HG03354 (cell line): ENCODE data around the gene TRERF1.

Experiments
- ATAC-seq: cut with Tn5 transposase; IDR thresholded peaks from one replicate; pipeline ENCODE4 v1.9.1; 2021; ENCODE audit warnings: mild to moderate bottlenecking; ENCODE audit not compliant: unreplicated experiment, poor library complexity, severe bottlenecking

Gene TRERF1

DNA sequence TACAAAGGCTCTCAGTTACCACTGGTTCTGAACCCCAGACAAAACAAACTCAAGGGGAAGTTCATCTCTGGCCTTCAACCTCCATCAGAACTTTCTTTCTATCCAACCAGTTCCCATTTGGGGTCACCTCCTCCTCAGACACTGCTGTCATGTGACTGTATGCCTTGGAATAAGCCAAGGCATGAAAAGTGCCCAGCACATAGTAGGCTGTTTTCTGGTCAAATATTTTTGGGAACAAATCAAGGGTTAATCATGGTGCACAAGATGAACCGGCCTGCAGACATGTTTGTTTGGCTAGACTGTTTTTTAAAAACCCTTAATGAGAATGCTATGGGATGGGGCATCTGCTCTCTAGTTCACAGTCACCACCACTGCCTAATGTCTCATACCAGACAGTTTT is 185.2 kb downstream of the TRERF1 start:
- ATAC-seq, result no peak

DNA sequence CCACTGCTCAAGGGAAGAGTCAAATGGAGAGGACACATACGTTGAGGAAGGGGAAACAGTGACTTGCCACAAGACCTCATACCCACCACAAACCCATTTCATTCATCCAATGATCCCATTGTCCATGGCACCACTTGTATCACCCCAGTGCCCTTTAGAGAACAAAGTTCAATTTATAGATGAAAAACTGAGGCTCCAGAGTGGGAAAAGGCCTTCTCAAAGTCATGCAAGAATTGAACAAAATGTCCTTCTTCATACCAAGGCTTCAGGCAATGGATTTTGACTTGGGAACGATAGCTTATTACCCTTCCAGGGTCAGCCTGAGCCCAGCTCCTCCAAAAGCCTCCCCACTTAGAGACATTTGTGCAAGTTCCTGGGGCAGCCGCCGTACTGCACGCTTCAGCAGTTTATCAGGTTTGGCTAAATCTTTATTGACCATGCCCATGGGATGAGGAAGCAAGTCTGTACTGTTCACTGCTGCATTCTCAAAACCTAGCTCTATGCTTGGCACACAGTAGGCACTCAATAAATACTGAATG is 186.8 kb downstream of the TRERF1 start:
- no peak for ATAC-seq

DNA sequence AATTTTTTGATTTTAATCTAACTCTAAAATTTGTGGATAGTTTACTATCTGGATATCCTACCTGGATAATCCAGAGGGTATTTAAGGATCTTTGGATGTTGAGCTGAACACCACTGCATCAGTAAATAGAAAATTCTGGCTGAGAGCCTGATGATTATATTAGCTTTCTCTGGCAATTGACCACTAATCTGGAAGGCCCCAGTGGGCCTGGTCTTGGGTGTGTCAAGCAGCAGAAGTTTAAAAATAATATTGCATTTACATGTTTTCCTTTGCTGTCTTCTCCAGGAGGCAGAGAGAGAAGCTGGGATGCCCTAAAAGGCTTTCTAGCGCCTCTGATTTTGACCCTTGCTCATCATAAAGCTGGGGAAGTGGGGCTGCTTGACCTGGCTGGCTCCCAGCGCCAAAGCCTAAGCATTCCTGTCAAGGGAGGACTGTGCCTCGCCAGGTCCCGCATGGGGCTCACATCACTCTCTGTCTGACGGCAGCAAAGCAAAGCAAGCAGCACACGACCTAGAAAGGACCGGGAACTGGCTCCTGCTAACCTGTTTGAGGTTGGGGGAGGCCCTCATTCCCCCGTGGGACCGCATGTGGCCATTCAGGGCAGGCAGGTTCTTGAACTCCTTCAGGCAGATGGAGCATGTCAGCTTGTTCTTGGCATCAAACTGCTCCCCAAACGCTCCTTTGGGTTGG is 187.4 kb downstream of the TRERF1 start:
- no peak for ATAC-seq

DNA sequence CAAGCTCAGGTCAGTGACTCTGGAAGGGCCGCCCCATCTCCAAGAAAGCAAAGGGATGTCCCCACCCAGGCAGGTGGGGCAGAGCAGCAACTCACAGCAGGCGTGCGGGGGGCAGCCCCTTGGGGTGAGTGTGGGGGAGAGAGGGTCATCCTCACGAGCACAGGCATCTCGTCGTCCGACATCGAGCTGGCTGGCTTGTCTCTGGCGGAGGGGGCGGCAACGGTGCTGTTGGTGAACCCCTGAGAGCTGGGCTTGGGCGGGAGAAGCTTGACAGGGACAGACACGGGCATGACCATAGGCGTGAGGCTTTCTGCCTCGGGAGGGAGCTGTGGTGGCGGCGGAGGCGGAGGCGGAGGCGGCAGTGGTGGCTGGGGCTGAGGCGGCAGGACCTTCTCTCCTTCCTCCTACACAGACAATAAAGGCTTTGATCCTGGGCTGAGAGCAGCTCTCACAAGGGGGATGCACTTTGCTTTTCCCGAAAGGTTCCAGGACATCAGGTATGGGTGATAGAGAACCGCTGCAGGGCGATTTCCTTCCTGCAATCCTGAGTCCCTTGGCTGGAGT is 188.5 kb downstream of the TRERF1 start:
- ATAC-seq, result no peak

DNA sequence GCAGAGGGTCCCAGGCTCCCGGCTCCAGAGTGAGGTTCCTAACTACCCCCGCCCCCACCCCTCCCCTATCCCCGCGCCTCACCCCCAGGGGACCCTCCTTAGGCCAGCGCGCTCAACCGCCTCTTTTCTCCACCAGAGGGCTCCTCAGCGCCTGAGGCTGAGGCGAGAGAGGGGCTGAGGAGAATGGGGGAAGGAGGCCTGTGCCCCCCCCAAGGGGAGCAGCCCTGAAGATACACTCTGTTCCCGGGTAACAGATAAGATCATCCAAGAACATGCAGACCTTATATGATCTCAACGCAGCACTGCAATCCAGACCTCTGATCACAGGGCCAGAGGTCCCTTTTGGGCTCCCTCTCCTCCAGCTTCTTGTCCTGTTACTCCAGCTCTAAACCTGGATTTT is 190.8 kb downstream of the TRERF1 start:
- no peak for ATAC-seq

DNA sequence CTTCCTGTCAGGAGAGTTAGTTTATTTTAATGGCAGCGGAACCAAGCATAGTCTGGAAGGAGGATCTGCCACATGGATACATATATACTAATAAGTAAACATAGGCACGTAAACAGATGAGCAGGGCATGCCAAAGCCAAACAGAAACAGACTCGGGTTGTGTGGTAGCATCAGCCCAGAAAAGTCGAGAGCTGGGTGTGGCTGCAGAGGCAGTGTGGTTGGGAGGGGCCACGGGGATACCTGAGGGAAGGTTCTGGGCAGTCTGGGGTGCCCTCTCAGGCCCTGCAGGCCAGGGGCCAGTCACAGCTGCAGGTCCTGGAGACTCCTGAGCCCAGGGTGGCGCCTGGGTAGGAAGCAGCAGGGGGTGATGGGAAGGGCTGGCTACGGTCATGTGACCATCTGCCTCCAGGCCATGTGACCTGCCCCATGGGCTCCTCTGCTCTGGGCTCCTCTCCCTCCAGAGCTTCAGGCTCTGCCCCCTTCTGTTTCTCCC is 191.3 kb downstream of the TRERF1 start:
- no peak for ATAC-seq

DNA sequence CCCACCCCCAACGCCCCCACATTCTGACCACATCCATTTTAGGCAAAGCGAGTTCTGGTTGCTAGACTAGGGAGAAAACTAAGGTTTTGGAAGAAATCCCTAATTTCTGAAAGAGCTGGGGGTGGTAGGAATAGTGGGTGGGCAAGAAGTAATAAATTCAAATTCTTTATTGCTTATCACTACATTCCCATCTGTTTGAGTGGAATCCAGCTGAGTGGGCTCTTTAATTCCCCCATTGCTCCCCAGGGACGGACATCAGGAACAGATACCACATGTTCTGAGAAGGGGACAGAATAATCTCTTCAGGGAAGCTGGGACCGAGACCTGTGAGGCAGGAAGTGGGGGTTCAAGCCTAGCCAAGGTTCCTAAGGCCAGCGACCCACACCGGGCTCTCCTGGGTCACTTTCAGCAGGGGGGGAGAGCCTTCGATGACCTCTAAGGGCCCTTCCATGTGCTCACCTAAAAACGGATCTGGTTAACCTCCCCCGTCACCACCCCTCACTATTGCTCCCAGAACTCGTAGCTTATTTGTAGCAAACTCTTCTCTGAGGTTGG is 191.8 kb downstream of the TRERF1 start:
- ATAC-seq, result no peak

DNA sequence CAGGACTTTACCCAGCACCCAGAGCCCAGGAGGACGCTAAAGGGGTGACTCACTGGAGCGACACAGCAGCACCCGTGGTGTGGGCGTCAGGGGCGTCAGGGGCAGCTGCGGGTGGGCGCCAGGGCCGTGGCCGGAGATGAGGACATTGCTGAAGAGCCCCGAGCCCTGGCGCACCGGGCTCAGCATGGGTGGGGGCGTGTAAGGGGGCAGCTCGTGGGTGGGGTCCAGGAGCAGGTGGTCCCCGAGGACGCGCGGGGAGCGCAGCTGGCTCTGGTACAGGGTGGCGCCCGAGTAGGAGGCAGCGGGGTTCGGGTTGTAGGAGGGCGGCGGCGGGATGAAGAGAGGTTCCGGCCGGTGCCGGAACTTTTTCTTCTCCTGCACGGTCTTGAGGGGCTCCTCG is 192.4 kb downstream of the TRERF1 start:
- no peak for ATAC-seq

DNA sequence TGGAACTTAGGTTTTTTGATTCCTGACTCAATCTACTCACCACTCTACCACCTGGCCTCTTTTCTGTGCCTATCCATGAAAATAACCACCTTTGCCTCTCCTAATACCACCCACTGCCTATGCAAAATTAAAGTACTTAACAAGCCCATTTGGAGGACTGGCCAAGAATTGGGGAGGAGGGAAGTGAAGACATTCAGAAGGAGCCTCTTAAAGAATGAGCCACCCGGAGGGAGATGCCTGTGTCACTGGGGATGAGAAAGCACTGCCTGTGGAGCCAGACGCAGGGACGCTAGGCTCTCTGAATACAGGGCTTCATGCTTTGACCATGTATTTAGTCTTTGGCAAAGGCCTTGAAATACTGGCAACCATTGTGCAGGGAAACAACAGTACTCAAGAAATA is 194.1 kb downstream of the TRERF1 start:
- no peak for ATAC-seq

DNA sequence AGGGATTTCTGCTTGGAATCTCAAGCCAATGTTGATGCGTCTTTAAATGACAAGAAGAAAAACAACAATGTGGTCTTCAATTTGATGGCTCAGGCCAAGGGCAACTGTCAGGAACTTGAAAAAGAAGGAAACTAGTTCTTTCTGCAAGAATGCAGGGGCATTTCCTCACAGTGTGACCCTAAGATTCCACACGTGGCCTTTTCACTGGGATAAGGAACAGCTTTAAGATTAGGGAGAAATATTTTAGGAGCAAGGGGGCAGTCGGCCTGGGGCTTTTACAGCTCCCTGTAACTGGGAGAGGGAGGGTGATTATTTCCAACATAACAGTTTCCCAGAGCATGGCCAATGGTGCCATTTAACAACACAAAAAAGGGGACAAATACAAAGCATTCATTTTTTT is 194.7 kb downstream of the TRERF1 start:
- no peak for ATAC-seq

DNA sequence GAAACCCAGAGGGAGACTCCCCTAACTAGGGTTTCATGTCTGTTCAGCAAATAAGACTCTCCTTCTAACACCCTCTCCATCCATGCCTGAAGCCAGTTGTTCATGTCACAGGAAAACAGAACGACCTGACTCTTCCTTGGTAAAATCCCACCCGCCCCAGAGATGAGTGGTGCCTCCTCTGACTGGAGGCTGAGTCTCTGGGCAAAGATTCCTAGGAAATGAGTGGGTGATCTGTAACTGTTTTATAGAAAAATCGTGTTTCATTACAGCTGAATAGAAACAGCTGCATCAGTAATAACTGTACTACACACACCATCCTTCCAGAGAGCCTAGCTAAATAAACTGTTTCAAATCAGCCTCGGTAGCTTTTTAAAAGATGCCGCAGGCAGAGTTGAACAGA is 196.7 kb downstream of the TRERF1 start:
- ATAC-seq, result no peak

DNA sequence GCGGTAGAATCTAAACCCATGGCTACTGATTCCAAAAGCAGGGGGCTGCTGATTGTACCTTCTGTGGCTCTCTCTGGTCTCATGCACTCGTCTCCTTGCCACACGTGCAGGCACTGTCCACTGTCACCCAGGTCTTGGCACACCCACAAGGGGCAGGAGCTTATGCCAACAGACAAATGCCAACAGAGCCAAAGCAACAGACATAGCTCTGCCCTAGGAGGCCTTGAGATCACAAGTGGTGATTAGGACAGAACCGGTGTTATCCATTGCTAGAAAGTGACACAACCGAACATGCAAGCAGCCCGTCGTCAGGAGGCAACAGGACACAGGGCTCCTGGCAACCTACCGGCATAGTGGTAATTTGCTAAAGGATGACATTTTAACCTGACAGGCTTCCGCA is 197.2 kb downstream of the TRERF1 start:
- no peak for ATAC-seq

DNA sequence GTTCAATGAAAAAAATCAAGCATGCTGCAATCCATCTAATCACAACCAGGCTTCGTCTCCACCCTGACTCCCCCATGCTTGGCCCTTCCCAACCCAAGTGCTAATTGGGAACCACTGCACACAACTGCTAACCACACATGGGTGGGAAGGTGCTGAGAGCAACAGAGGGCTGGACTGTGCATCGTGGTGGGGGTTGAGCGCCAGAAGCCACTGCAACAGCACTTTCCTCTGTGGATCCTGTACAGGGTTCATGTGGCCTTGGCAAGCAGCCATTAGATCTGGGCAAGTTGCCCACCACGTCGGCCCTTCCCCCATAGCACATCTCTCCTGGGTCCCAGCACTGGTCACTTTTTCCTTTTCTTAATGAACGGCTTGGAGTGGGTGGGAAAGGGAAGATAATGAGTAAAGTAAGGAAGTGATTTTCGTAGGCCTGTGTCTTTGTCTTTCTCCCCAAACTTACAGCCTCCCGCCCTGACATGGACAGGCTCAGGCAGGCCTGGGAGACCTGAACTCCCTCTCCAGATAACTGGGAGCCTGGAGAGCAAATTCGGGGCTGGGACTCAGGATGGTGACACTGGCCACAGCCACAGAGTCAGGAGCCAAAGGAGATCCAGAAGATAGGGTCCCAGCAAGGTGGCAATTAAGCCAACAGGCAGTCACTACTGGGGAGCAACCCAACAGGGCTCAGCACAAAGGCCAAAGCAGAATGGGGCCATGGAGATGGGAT is 199.7 kb downstream of the TRERF1 start:
- no peak for ATAC-seq

DNA sequence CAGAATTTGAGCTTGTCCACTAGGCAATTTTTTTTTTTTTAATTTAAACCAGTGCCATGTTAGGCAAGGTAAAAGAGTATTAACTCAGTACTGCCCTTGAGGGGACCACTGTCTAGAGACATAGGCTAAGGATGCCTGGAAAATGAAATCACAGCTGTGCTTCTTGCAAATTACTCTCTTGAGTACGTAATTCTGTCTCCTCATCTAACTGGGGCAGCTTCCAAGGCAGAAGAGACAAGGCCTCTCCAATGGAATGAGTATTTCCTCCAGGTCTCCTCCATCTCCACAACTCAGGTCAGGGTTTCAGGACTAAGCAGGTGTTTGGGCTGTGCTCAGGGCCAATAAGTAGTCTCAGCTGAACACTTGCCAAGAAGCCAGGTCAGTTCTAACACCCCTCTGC is 200.2 kb downstream of the TRERF1 start:
- ATAC-seq, result no peak

DNA sequence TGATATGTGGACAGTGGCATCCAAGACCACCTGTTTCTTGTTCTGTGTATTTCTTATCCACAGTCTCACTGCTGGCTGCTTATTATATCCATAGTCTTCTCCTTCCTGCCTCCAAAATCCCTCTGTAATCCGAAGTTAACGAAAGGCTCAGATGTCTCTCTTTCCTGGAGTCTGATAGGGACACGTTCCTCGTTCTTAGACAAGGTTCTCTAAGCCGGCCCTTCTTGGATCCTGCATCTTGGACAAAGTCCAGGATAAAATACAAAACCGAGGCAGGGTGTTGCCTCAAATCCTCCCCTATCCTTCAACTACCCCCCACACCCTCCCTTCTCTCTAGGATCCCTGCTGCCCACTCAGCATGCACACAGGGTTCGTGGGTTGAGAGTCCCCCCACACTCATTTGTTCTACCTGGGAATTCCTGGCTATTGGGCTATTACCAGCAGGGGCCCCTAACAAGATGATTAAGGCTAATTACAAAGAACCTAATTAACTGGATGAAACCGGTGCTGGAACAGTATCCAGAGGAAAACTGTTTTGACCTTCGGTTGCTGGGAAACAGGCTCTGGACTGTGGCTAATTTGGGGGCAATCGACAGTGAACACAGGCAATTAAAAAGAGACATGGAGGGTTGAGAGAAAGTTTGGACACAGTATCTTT is 201.3 kb downstream of the TRERF1 start:
- ATAC-seq, result no peak

DNA sequence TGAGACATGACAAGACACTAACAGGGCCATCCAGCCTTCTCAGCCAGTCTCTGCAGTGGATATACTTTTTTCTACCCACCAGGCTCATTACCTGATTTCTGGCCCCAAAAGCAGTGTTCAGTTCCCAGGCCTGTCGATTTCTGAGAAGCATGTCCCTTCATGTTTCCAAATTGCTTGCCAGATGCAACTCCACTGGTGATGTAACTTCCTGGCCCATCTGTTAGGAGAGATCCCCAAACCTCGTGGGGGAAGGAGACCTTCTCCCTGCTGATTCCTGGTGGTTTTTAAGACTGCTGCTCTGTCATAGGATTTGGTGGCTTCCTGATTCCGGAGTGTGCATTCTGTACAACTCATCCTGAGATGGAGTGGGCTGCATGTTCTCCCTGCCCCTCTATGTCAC is 202.4 kb downstream of the TRERF1 start:
- ATAC-seq, result no peak

DNA sequence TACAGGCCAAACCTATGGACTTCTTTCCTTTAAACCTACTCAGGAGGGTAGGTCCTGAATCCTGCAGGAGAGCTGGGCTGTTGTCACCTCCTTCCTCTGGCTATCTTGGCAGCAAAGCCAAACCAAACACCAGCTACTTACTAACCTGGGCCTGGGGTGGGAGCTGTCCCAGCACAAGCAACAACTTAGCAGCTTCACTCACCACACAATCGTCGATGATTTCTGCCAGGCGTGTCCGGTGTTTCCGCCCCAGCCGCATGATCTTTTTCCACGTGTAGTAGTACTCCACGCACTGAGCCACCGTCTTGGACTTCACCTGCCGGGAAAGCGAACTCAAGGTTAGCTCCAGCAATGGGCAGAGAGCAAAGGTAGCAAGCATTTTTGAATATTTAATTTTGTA is 208.7 kb downstream of the TRERF1 start:
- ATAC-seq, result no peak

DNA sequence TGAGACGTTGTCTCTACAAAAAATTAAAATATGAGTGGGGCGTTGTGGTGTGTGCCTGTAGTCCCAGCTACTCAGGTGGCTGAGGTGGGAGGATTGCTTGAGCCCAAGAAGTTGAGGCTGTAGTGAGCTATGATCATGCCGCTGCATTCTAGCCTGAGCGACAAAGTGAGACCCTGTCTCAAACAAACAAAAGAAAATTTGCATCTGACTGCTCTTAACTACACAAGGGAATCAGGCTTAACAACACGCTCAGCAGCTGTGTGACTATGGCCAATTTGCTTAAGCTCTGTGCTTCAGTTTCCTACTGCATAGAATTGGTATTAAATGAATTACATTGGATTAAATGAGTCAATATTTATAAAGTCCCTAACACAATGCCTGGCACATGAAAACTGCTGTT is 209.8 kb downstream of the TRERF1 start:
- ATAC-seq, result no peak

DNA sequence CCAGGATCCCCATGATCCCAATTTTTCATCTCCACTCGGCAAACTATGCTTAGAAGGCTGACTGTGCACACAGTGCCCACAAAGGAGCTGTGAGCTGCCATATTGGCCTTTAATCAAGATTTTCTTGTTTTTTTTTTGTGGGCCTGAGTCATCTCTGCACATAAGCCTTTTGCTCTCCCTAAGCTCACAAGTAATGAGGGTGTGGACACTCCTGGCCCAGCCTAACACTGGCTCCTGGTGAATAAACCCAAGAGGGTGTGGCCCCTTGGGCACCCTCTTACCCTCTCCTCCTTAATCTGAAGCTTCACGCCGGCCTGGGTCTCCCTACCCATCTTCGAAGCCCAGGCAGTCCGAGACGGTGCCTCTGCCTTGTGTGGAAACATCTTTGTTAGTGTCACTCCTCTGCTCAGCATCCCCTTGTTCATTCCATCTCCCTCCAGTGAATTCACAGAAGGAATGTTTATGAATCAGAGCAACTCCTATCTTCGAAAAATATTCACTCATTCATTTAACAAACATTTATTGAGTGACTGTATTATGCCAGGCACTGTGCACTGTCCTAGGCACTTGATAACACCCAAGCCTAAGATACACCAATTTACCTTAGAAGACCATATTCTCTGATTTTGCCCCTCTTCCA is 211.9 kb downstream of the TRERF1 start:
- no peak for ATAC-seq

DNA sequence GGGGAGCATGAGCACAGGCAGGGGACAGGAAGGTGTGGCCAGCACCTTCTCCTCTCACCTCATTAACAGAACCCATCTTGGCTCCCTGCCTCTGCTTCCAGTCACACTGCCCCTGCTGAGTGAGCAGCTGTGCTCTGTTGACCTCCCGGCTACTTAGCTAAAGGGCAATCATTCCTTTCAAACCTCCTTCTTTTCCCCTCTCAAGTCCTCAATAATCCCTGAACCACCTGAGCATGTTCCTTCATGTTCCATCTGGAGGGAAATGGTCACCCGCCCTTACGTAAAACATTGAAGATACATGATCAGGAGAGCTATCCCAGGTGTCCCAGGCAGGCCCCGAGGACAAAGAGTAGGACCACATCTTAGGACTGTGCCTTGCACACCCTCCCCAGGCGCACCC is 212.4 kb downstream of the TRERF1 start:
- no peak for ATAC-seq
